Measurements from ENCODE around the gene RAB35. TPM values are rescaled to one million over a fixed set of nuclear protein-coding genes. Genes with fewer than 3 reads are reported as not detected.

RAB35 gene
- polyA plus RNA-seq, 1 donor from 2014 or later = 60.2 TPM

GRCh38 chr12:120101182-120101581 lies 15.4 kb downstream of the RAB35 start:
- Histone ChIP-seq H3K9me2 (ENCODE audit: insufficient read depth, low read length) (no peaks in the 10 kb centered on the region), H3K9me3 (ENCODE audit: low read length) (no peaks in the 10 kb centered on the region), H3K4me3 (ENCODE audit: low read length) (no peak overlapping the region), H3K27me3 (ENCODE audit: insufficient read depth, low read depth, low read length) (no peaks in the 10 kb centered on the region), H3K36me3 (ENCODE audit: insufficient read depth, low read length) (no peaks in the 10 kb centered on the region), H3K79me2 (replicated peaks; ENCODE audit: insufficient read depth, low read length) (no peaks in the 10 kb centered on the region), H3K27ac (ENCODE audit: low read length) (no peak overlapping the region), H3F3A (ENCODE audit: insufficient read depth, low read length, poor library complexity, severe bottlenecking) (no peaks in the 10 kb centered on the region), H2AFZ (ENCODE audit: low read depth, low read length) (no peak overlapping the region), H3K4me2 (ENCODE audit: low read length) (no peak overlapping the region), H3K9ac (ENCODE audit: low read length) (no peak overlapping the region), H4K20me1 (ENCODE audit: insufficient read depth) (peaks cover 3% of the 10 kb centered on the region)
- TF ChIP-seq MXI1 (conservative IDR thresholded peaks at IDR 0.05; ENCODE audit: poor library complexity, severe bottlenecking) (no peak), CTCF (IDR thresholded peaks at IDR 0.05; ENCODE audit: poor library complexity, severe bottlenecking) (no peak), EP300 (conservative IDR thresholded peaks at IDR 0.05; ENCODE audit: poor library complexity, severe bottlenecking) (no peak), POLR2AphosphoS5 (IDR thresholded peaks at IDR 0.05) (no peak), SMC3 (conservative IDR thresholded peaks at IDR 0.05; ENCODE audit: poor library complexity) (no peak), RAD21 (conservative IDR thresholded peaks at IDR 0.05) (no peak), TAF1 (IDR thresholded peaks at IDR 0.05; ENCODE audit: low read depth) (no peak), EZH2 (IDR thresholded peaks at IDR 0.05; ENCODE audit: borderline replicate concordance, insufficient read depth, low read length, poor library complexity, severe bottlenecking) (no peak)
- TF ChIP-seq, protein P1, sequence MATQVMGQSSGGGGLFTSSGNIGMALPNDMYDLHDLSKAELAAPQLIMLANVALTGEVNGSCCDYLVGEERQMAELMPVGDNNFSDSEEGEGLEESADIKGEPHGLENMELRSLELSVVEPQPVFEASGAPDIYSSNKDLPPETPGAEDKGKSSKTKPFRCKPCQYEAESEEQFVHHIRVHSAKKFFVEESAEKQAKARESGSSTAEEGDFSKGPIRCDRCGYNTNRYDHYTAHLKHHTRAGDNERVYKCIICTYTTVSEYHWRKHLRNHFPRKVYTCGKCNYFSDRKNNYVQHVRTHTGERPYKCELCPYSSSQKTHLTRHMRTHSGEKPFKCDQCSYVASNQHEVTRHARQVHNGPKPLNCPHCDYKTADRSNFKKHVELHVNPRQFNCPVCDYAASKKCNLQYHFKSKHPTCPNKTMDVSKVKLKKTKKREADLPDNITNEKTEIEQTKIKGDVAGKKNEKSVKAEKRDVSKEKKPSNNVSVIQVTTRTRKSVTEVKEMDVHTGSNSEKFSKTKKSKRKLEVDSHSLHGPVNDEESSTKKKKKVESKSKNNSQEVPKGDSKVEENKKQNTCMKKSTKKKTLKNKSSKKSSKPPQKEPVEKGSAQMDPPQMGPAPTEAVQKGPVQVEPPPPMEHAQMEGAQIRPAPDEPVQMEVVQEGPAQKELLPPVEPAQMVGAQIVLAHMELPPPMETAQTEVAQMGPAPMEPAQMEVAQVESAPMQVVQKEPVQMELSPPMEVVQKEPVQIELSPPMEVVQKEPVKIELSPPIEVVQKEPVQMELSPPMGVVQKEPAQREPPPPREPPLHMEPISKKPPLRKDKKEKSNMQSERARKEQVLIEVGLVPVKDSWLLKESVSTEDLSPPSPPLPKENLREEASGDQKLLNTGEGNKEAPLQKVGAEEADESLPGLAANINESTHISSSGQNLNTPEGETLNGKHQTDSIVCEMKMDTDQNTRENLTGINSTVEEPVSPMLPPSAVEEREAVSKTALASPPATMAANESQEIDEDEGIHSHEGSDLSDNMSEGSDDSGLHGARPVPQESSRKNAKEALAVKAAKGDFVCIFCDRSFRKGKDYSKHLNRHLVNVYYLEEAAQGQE (IDR thresholded peaks at IDR 0.05; ENCODE audit: borderline replicate concordance) = no peak

DNA sequence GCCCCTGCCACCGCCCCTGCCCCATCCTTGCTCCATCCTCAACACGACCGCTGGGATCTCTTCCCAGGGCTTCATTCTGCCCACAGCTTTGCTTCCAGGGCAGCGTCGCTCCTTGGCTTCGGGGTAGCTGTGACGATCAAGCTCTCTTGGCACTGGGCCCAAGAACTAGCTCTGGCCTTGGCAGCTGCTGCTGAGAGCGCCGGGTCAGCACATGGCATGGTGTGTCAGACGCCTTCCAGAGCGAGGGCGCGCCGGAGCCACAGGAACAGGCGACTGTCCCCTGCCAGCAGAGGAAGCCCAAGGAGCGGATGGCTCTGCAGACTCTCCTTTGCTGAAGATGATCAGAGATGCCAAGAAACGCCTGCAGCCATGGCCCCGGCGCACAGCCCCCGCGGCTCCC lies 15.9 kb downstream of the RAB35 start:
- H2AFZ ChIP-seq (ENCODE audit: low read depth, low read length) = no peak overlapping the region
- H3K9me2 ChIP-seq (ENCODE audit: insufficient read depth, low read length) = no peaks in the 10 kb centered on the region
- no peak overlapping the region for H3K27ac ChIP-seq (ENCODE audit: low read length)
- no peaks in the 10 kb centered on the region for H3K36me3 ChIP-seq (ENCODE audit: insufficient read depth, low read length)
- no peaks in the 10 kb centered on the region for H3K9me3 ChIP-seq (ENCODE audit: low read length)
- no peak for TF ChIP-seq MXI1 (conservative IDR thresholded peaks at IDR 0.05; ENCODE audit: poor library complexity, severe bottlenecking)
- TF ChIP-seq, protein P1 (IDR thresholded peaks at IDR 0.05; ENCODE audit: borderline replicate concordance) = no peak
- TF ChIP-seq EP300 (conservative IDR thresholded peaks at IDR 0.05; ENCODE audit: poor library complexity, severe bottlenecking) = no peak
- no peak for TF ChIP-seq RAD21 (conservative IDR thresholded peaks at IDR 0.05)
- no peak for TF ChIP-seq TAF1 (IDR thresholded peaks at IDR 0.05; ENCODE audit: low read depth)
- TF ChIP-seq POLR2AphosphoS5 (IDR thresholded peaks at IDR 0.05) = no peak
- no peak for TF ChIP-seq EZH2 (IDR thresholded peaks at IDR 0.05; ENCODE audit: borderline replicate concordance, insufficient read depth, low read length, poor library complexity, severe bottlenecking)
- TF ChIP-seq CTCF (IDR thresholded peaks at IDR 0.05; ENCODE audit: poor library complexity, severe bottlenecking) = no peak
- no peak for TF ChIP-seq SMC3 (conservative IDR thresholded peaks at IDR 0.05; ENCODE audit: poor library complexity)
- no peaks in the 10 kb centered on the region for H3F3A ChIP-seq (ENCODE audit: insufficient read depth, low read length, poor library complexity, severe bottlenecking)
- no peaks in the 10 kb centered on the region for H3K27me3 ChIP-seq (ENCODE audit: insufficient read depth, low read depth, low read length)
- no peak overlapping the region for H3K4me2 ChIP-seq (ENCODE audit: low read length)
- no peak overlapping the region for H3K9ac ChIP-seq (ENCODE audit: low read length)
- H4K20me1 ChIP-seq (ENCODE audit: insufficient read depth) = peaks cover 3% of the 10 kb centered on the region
- H3K79me2 ChIP-seq (replicated peaks; ENCODE audit: insufficient read depth, low read length) = no peaks in the 10 kb centered on the region
- no peak overlapping the region for H3K4me3 ChIP-seq (ENCODE audit: low read length)

Measured in neural cell (in vitro differentiated cells).